OCI-LY1 (cell line): ENCODE measurements around the gene PSPC1.

ENCODE experiments used
- EZH2 ChIP-seq: fragments of 200-600 bp; sonication (generic), shearing (Covaris generic); IDR thresholded peaks from 2 replicates; pipeline ENCODE4 v1.8.0; 2017; ENCODE audit warnings: borderline replicate concordance, mixed run types, mild to moderate bottlenecking, antibody characterized with exemption, low read length, moderate library complexity, mixed read lengths
- TF ChIP-seq, protein P1 (sequence below): fragments of 200-600 bp; sonication (generic), shearing (Covaris generic); IDR thresholded peaks from 2 replicates; pipeline ENCODE4 v1.5.1; 2017; ENCODE audit warnings: mild to moderate bottlenecking, antibody characterized with exemption, low read length, moderate library complexity, mixed read lengths

DNA sequence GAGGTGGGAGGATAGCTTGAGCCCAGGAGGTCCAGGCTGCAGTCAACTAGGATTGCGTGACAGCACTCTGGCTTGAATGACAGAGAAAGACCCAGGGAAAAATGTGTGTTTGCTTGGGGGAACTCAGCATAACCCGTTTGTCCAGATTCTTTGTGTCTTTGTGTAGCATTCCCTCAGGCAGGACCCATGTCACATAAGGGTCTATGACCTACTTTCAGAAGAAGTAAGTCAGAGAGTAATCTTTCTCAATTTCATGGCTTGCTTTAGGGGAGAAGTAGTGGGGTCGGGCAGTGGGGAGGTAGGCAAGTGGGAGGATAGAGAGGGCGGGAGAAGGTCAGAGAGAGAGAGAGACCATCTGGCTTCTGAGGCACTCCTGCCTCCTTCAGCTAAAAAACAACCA, 11.9 kb upstream of the PSPC1 start:
- TF ChIP-seq, protein P1, sequence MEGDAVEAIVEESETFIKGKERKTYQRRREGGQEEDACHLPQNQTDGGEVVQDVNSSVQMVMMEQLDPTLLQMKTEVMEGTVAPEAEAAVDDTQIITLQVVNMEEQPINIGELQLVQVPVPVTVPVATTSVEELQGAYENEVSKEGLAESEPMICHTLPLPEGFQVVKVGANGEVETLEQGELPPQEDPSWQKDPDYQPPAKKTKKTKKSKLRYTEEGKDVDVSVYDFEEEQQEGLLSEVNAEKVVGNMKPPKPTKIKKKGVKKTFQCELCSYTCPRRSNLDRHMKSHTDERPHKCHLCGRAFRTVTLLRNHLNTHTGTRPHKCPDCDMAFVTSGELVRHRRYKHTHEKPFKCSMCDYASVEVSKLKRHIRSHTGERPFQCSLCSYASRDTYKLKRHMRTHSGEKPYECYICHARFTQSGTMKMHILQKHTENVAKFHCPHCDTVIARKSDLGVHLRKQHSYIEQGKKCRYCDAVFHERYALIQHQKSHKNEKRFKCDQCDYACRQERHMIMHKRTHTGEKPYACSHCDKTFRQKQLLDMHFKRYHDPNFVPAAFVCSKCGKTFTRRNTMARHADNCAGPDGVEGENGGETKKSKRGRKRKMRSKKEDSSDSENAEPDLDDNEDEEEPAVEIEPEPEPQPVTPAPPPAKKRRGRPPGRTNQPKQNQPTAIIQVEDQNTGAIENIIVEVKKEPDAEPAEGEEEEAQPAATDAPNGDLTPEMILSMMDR, result no peak
- TF ChIP-seq EZH2, result no peak
